ENCODE measurements around the gene RMDN3.

- TF ChIP-seq CTCF (conservative IDR thresholded peaks at IDR 0.05) (no peak), EZH2 (IDR thresholded peaks at IDR 0.05; ENCODE audit: low read depth) (no peak)
Observed at GRCh38 chr15:40766906-40767837, 12.1 kb upstream of the RMDN3 start.

Data from PC-9 (cell line).